ENCODE data around the gene CUL2.

DNA sequence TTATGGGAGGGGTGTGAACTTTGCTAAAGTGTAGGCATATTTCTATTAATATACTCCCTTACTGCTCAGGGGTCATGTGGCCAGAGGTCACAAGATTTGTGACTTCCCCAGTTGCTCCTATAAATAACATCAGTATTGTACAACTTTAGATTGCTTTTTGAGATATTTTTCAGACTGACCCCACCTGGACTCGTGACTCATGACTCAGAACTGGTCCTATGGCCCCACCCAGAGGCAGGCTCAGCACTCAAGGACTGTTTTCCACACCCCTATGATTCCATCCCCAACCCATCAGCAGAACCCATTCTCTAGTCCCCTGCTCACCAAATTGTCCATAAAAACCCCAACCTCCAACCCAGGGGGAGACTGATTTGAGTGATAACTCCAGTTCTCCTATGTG, 2.7 kb upstream of the CUL2 start:
- TF ChIP-seq YY1 (IDR thresholded peaks at IDR 0.05; ENCODE audit: insufficient read depth, insufficient read length) (no peak), ZNF274 (IDR thresholded peaks at IDR 0.05; ENCODE audit: low read depth, low read length) (no peak), SUZ12 (IDR thresholded peaks at IDR 0.05; ENCODE audit: extremely low read depth, insufficient read depth, insufficient read length) (no peak)
